Stimulated activated memory B cell treated with anti-CD40 and anti-IgM and Interleukin-4, amounts not matched to agents 10 μg/mL and 1 μg/mL and 100 μg/mL, for 72 hours (primary cell): ENCODE measurements around the gene ICA1.

Source experiments
- ATAC-seq: fragments of 150-1000 bp; cut with Tn5 transposase; 2 replicates; pipeline ENCODE4 v1.10.0; 2021
- H3K27ac Mint-ChIP-seq: one replicate; pipeline ENCODE4 v1.8.0; 2022; ENCODE audit warnings: mild to moderate bottlenecking, mixed read lengths
- H3K27me3 Mint-ChIP-seq: one replicate; pipeline ENCODE4 v1.8.0; 2022; ENCODE audit warnings: mixed read lengths
- H3K36me3 Mint-ChIP-seq: one replicate; pipeline ENCODE4 v1.8.0; 2022; ENCODE audit warnings: mixed read lengths
- H3K4me1 Mint-ChIP-seq: one replicate; pipeline ENCODE4 v1.8.0; 2022; ENCODE audit warnings: mixed read lengths
- H3K4me3 Mint-ChIP-seq: one replicate; pipeline ENCODE4 v1.8.0; 2022; ENCODE audit warnings: mild to moderate bottlenecking, moderate library complexity, mixed read lengths
- H3K9me3 Mint-ChIP-seq: one replicate; pipeline ENCODE4 v1.8.0; 2022; ENCODE audit warnings: mixed read lengths

ICA1 gene

GRCh38 chr7:8220376-8221100 lies 41.4 kb downstream of the ICA1 start:
- ATAC-seq, result peak; percentile 16
- Mint-ChIP-seq H3K4me1 (no peaks in the 10 kb centered on the region), H3K27me3 (no peaks in the 10 kb centered on the region), H3K27ac (no peak overlapping the region), H3K36me3 (no peaks in the 10 kb centered on the region), H3K4me3 (no peak overlapping the region), H3K9me3 (no peaks in the 10 kb centered on the region)

GRCh38 chr7:8217200-8218068 lies 44.5 kb downstream of the ICA1 start:
- no peaks in the 10 kb centered on the region for H3K9me3 Mint-ChIP-seq
- H3K4me3 Mint-ChIP-seq, result no peak overlapping the region
- H3K27ac Mint-ChIP-seq, result no peak overlapping the region
- no peaks in the 10 kb centered on the region for H3K4me1 Mint-ChIP-seq
- H3K36me3 Mint-ChIP-seq, result no peaks in the 10 kb centered on the region
- H3K27me3 Mint-ChIP-seq, result no peaks in the 10 kb centered on the region
- no peak for ATAC-seq

- Mint-ChIP-seq H3K9me3 (no peaks in the 10 kb centered on the region), H3K36me3 (no peaks in the 10 kb centered on the region), H3K27ac (no peak overlapping the region), H3K4me1 (no peaks in the 10 kb centered on the region), H3K4me3 (no peak overlapping the region), H3K27me3 (no peaks in the 10 kb centered on the region)
- no peak for ATAC-seq
These were observed 45.7 kb downstream of the ICA1 start for GRCh38 chr7:8216334-8216690.

- H3K9me3 Mint-ChIP-seq, result no peaks in the 10 kb centered on the region
- ATAC-seq, result no peak
- no peak overlapping the region for H3K27ac Mint-ChIP-seq
- H3K27me3 Mint-ChIP-seq, result no peaks in the 10 kb centered on the region
- no peak overlapping the region for H3K4me3 Mint-ChIP-seq
- no peaks in the 10 kb centered on the region for H3K4me1 Mint-ChIP-seq
- no peaks in the 10 kb centered on the region for H3K36me3 Mint-ChIP-seq
These were observed 46.2 kb downstream of the ICA1 start for GRCh38 chr7:8215648-8216333.

- no peak overlapping the region for H3K4me3 Mint-ChIP-seq
- no peak overlapping the region for H3K27ac Mint-ChIP-seq
- H3K27me3 Mint-ChIP-seq, result no peaks in the 10 kb centered on the region
- H3K9me3 Mint-ChIP-seq, result no peaks in the 10 kb centered on the region
- no peaks in the 10 kb centered on the region for H3K4me1 Mint-ChIP-seq
- no peaks in the 10 kb centered on the region for H3K36me3 Mint-ChIP-seq
- ATAC-seq, result no peak
These were observed 47.6 kb downstream of the ICA1 start for GRCh38 chr7:8214244-8214824.

- Mint-ChIP-seq H3K36me3 (no peaks in the 10 kb centered on the region), H3K9me3 (no peaks in the 10 kb centered on the region), H3K27me3 (no peaks in the 10 kb centered on the region), H3K27ac (no peak overlapping the region), H3K4me3 (no peak overlapping the region), H3K4me1 (no peaks in the 10 kb centered on the region)
- no peak for ATAC-seq
These were observed 48.6 kb downstream of the ICA1 start for GRCh38 chr7:8213381-8213780.

- H3K27me3 Mint-ChIP-seq, result no peaks in the 10 kb centered on the region
- no peak overlapping the region for H3K27ac Mint-ChIP-seq
- no peaks in the 10 kb centered on the region for H3K36me3 Mint-ChIP-seq
- no peak for ATAC-seq
- no peaks in the 10 kb centered on the region for H3K9me3 Mint-ChIP-seq
- H3K4me3 Mint-ChIP-seq, result no peak overlapping the region
- no peaks in the 10 kb centered on the region for H3K4me1 Mint-ChIP-seq
These were observed 49.3 kb downstream of the ICA1 start for GRCh38 chr7:8212638-8213037.

- H3K9me3 Mint-ChIP-seq, result no peaks in the 10 kb centered on the region
- no peak overlapping the region for H3K27ac Mint-ChIP-seq
These were observed 50.3 kb downstream of the ICA1 start for GRCh38 chr7:8211725-8212096.

GRCh38 chr7:8210845-8211724 lies 50.9 kb downstream of the ICA1 start:
- Mint-ChIP-seq H3K4me3 (no peak overlapping the region), H3K9me3 (no peaks in the 10 kb centered on the region), H3K27ac (no peak overlapping the region), H3K4me1 (no peaks in the 10 kb centered on the region), H3K36me3 (no peaks in the 10 kb centered on the region), H3K27me3 (peaks cover 7% of the 10 kb centered on the region)
- ATAC-seq, result no peak

More at GRCh38 chr7:8211725-8212096, 50.3 kb downstream of the ICA1 start:
- H3K4me1 Mint-ChIP-seq, result no peaks in the 10 kb centered on the region
- ATAC-seq, result no peak
- H3K36me3 Mint-ChIP-seq, result no peaks in the 10 kb centered on the region
- no peak overlapping the region for H3K4me3 Mint-ChIP-seq
- peaks cover 2% of the 10 kb centered on the region for H3K27me3 Mint-ChIP-seq

GRCh38 chr7:8209353-8209752 lies 52.6 kb downstream of the ICA1 start:
- no peaks in the 10 kb centered on the region for H3K9me3 Mint-ChIP-seq
- H3K36me3 Mint-ChIP-seq, result no peaks in the 10 kb centered on the region
- no peaks in the 10 kb centered on the region for H3K4me1 Mint-ChIP-seq
- peaks cover 7% of the 10 kb centered on the region for H3K27me3 Mint-ChIP-seq
- H3K4me3 Mint-ChIP-seq, result no peak overlapping the region
- no peak overlapping the region for H3K27ac Mint-ChIP-seq
- no peak for ATAC-seq

GRCh38 chr7:8208816-8209215 lies 53.2 kb downstream of the ICA1 start:
- Mint-ChIP-seq H3K4me1 (no peaks in the 10 kb centered on the region), H3K27me3 (peaks cover 7% of the 10 kb centered on the region), H3K27ac (no peak overlapping the region), H3K9me3 (no peaks in the 10 kb centered on the region), H3K4me3 (no peak overlapping the region), H3K36me3 (no peaks in the 10 kb centered on the region)
- ATAC-seq, result no peak

- H3K27ac Mint-ChIP-seq, result no peak overlapping the region
- no peaks in the 10 kb centered on the region for H3K36me3 Mint-ChIP-seq
- H3K4me3 Mint-ChIP-seq, result no peak overlapping the region
- peaks cover 7% of the 10 kb centered on the region for H3K27me3 Mint-ChIP-seq
- no peaks in the 10 kb centered on the region for H3K4me1 Mint-ChIP-seq
- ATAC-seq, result no peak
- no peaks in the 10 kb centered on the region for H3K9me3 Mint-ChIP-seq
These were observed 55.0 kb downstream of the ICA1 start for GRCh38 chr7:8206956-8207355.

GRCh38 chr7:8205537-8205936 lies 56.4 kb downstream of the ICA1 start:
- Mint-ChIP-seq H3K9me3 (no peaks in the 10 kb centered on the region), H3K27me3 (peaks cover 7% of the 10 kb centered on the region), H3K36me3 (no peaks in the 10 kb centered on the region), H3K27ac (no peak overlapping the region), H3K4me1 (no peaks in the 10 kb centered on the region), H3K4me3 (no peak overlapping the region)
- ATAC-seq, result no peak

- Mint-ChIP-seq H3K9me3 (no peaks in the 10 kb centered on the region), H3K27ac (no peak overlapping the region), H3K4me1 (no peaks in the 10 kb centered on the region), H3K36me3 (no peaks in the 10 kb centered on the region), H3K27me3 (peaks cover 7% of the 10 kb centered on the region), H3K4me3 (no peak overlapping the region)
- no peak for ATAC-seq
These were observed 57.0 kb downstream of the ICA1 start for GRCh38 chr7:8205031-8205387.
